GM12864 (cell line): ENCODE data around the gene PSKH1.

Source experiments
- DNase-seq: peaks from one replicate; pipeline ENCODE4 v3.0.0-alpha.2; 2011; ENCODE audit warnings: low read depth
- H3K4me3 ChIP-seq: 2 replicates; pipeline ENCODE4 v1.5.1; 2011; ENCODE audit warnings: mild to moderate bottlenecking, low read depth, low read length, control low read depth
- TF ChIP-seq, protein P1 (sequence below): IDR thresholded peaks from 2 replicates; pipeline ENCODE4 v1.5.1; 2011; ENCODE audit warnings: low read depth, mild to moderate bottlenecking, moderate library complexity, low read length, control low read depth, inconsistent platforms; ENCODE audit errors: missing control alignments

Gene PSKH1

DNA sequence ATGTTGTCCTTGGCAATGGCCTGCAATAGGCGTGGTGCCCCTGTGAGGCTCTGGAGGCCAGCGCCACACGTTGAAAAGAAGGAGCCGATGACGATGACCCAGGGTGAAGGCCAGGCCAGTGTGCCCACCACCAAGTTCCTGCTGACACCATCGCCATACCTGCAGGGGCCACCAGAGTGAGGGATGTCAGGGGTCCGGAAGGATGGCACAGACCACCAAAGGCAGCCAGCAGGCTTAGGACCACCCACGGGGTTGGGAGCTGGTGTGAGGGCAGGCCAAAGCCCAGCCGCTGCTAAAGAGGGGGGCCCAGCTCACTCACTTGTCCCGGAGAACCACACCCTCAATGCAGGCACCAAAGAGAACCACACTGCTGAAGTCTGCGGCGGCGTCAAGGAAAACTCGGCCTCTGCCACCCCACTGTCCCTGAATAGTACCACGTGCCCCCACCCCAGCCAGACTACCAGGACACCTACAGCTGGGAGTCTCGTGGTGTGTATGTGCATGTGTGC is 57.3 kb downstream of the PSKH1 start:
- TF ChIP-seq, protein P1, sequence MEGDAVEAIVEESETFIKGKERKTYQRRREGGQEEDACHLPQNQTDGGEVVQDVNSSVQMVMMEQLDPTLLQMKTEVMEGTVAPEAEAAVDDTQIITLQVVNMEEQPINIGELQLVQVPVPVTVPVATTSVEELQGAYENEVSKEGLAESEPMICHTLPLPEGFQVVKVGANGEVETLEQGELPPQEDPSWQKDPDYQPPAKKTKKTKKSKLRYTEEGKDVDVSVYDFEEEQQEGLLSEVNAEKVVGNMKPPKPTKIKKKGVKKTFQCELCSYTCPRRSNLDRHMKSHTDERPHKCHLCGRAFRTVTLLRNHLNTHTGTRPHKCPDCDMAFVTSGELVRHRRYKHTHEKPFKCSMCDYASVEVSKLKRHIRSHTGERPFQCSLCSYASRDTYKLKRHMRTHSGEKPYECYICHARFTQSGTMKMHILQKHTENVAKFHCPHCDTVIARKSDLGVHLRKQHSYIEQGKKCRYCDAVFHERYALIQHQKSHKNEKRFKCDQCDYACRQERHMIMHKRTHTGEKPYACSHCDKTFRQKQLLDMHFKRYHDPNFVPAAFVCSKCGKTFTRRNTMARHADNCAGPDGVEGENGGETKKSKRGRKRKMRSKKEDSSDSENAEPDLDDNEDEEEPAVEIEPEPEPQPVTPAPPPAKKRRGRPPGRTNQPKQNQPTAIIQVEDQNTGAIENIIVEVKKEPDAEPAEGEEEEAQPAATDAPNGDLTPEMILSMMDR = no peak
- no peak for DNase-seq
- no peak overlapping the region for H3K4me3 ChIP-seq

DNA sequence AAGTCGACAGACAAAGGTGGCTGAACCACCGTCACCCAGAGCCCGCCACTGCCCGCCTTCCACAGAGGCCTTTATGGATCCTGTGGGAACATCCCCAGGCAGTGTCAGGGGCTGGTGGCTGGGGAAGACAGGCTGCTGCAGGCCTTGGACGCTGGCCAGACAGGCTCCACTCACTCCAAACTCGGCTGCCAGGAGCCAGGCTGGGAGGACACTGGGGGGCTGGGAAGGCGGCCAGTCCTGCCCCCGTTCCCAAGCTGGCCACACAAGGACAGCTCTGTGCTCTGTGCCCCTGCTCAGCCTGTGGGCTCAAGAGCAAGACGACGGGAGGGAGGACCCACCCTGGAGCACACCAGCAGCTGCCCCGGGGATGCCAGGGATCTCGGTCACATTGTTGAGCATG is 58.4 kb downstream of the PSKH1 start:
- no peak for DNase-seq
- no peak overlapping the region for H3K4me3 ChIP-seq
- TF ChIP-seq, protein P1 = no peak

DNA sequence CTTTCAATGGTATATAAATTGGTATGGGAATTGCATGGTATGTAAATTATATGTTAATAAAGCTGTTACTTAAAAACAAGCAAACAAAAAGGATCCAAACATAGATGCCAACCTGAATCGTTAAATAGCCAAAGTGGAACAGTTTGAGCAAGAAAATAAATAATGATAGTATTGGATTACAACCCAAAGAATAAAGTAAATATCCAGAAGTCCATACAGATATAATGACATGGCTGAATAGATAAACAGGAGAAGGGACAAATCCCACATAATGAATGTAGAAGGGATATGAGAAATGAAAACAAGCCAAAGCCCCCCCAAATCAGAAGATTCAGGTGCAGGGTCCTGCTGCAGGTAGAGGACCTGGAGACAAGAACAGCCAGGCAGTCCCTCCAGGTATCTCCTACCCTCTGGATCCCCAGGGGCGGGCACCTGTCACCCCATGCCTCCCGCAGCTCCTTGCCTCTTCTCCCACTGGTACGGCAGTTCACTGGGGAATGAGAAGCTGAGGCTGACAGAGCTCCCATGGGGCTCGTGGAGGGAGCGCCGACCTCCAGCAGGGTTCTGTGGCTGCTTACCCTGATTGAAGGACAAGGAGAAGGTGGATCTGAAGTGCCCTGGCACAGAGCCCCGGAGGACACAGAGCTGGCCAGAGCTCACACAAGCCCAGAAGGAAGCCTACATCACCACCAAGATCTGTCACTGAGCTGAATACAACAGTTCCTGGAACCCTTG is 60.8 kb downstream of the PSKH1 start:
- no peak for DNase-seq
- H3K4me3 ChIP-seq = no peak overlapping the region
- TF ChIP-seq, protein P1 = no peak

DNA sequence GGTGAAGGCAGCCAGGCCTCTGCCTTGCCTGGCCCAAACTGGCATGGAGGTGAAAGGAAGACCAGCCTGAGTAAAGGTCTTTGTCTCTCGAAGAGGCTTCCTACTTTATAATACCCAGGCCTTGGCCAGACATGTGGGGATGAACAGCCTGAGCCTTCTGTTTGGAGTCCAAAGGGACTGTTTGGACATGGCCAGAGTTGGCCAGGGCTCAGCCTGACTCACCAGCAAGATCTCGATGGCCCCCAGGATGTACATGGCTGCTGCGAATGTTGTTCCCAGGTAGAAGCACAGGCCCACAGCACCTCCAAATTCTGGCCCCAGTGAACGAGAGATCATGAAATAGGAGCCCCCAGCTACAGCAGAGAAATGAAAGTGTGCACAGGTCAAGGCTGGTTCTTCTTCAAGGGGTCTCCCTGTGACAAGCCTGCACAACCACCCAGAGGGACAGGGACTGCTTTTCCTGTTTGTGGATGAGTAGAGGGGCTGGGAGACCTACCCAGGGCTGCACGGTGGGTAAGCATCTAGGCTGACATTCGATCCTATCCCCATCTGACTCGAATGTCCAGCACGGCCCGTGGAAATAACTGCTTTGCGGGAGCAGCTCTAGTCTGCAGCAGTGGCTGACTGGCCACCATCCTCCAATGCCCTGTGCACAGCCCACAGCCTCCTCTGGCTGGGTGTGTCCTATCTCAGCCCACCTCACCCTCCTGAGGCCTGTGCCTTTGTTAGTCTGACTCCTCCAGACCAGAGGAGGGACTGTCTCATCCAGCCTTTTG is 61.6 kb downstream of the PSKH1 start:
- DNase-seq = no peak
- no peak overlapping the region for H3K4me3 ChIP-seq
- TF ChIP-seq, protein P1 = no peak

DNA sequence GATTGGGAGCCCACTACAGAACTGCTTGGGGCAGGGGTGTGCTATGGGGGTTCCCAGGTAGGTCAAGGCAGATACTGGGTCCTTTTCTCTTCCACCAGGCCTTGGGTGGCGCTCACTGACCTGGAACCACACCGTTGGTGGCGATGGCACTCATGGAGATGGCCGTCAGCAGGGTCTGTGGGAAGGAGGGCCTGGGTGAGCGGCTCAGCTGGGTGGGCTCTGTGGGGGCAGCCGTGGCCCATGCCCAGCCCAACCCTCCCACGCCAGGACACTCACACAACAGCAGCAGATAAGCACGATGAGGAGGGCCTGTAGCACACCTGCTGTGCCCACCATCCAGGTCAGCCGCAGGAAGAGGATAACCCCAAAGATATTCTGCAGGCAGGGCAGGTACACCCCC is 64.6 kb downstream of the PSKH1 start:
- TF ChIP-seq, protein P1 = no peak
- DNase-seq = no peak

DNA sequence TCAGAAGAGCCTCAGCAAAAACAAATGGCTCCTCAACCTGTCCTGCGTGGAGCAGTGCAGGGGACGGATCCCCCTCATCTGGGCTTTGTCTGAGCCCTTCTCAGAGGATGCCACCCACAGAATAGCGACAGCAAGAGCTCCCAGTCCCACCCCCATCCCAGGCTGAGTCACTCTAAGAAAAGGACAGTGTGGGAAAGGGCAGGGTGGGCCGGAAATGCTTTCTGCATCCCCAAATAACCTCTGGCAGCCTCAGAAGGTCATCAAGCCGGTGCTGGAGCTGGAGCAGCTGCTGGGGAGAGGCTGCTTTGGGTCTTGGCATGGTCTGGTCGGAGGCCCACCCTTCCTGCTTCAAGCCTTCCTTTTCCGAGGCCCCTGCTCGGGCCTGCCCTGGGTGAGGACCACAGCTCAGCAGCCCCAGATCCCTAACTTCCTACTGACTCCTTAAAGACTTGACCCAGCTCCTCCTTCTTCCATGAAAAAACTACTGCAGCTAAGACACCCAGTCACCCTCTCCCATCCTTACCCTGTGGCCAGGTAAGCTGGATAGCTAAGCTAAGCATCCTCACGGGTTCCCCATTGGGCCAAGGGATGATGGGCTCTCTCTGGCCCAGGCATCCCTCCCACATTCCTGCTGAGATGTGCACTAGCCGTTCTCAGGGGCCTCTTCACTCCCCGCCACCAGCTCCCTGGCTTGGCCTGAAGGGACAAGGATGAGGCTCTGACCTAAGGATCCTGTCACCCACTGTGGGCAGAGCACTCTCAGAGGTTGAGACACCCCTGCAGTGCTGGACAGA is 66.7 kb downstream of the PSKH1 start:
- DNase-seq = no peak
- H3K4me3 ChIP-seq = no peak overlapping the region
- TF ChIP-seq, protein P1 = no peak

More for the DNA sequence above, 64.6 kb downstream of the PSKH1 start:
- no peak overlapping the region for H3K4me3 ChIP-seq
